Central memory CD4-positive, alpha-beta T cell (primary cell): ENCODE measurements around the gene CACNA1I.

Experiments used
- DNase-seq: peaks from one replicate; pipeline ENCODE4 v3.0.0; 2022

The CACNA1I gene

DNA sequence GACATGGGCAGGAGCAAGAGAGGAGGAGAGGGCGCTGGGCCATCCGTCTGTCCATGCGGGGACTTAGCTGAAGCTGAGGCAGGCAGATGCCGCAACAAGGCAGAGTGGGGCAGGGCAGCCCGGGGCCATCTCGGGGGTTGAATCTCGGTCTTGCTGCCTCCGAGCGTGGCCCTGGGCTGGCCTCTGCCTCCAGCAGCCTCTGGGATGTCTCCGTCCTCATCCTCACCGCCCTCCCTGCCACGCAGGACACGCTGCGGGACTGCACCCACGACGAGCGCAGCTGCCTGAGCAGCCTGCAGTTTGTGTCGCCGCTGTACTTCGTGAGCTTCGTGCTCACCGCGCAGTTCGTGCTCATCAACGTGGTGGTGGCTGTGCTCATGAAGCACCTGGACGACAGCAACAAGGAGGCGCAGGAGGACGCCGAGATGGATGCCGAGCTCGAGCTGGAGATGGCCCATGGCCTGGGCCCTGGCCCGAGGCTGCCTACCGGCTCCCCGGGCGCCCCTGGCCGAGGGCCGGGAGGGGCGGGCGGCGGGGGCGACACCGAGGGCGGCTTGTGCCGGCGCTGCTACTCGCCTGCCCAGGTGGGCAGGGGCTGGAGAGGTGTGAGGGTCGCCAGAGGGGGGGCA, 108.4 kb downstream of the CACNA1I start:
- no peak for DNase-seq

DNA sequence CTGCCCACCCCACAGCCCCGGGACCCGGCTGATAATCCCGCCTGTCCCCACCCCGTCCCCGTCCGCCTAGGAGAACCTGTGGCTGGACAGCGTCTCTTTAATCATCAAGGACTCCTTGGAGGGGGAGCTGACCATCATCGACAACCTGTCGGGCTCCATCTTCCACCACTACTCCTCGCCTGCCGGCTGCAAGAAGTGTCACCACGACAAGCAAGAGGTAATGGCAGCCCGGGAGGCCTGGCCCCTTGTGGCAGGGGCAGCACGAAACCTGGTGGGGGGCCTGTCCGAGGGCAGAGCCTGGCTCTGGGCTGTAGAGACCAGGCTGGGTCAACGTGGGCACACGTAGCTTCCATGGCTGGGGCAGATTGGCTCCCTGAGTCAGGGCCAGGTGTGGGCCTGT, 109.1 kb downstream of the CACNA1I start:
- DNase-seq = no peak

DNA sequence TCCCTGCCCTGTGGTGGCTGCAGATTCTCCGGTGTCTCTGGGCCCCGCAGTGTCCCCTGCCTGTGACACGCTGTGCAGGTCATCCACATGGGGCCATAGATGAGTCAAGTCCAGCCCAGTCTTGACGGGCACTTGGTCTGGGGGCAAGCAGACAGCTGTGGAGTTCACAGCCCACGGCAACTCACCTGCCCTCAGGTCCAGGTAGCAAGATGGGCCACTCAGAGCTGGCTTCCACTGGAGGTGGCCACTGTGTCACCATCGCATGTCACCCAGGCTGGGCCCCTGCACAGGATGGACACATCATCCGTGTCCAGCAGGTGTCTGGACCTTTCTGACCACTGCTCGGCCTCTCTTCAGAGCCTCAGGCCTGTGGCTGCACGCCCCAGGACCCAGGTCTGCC, 109.9 kb downstream of the CACNA1I start:
- no peak for DNase-seq

DNA sequence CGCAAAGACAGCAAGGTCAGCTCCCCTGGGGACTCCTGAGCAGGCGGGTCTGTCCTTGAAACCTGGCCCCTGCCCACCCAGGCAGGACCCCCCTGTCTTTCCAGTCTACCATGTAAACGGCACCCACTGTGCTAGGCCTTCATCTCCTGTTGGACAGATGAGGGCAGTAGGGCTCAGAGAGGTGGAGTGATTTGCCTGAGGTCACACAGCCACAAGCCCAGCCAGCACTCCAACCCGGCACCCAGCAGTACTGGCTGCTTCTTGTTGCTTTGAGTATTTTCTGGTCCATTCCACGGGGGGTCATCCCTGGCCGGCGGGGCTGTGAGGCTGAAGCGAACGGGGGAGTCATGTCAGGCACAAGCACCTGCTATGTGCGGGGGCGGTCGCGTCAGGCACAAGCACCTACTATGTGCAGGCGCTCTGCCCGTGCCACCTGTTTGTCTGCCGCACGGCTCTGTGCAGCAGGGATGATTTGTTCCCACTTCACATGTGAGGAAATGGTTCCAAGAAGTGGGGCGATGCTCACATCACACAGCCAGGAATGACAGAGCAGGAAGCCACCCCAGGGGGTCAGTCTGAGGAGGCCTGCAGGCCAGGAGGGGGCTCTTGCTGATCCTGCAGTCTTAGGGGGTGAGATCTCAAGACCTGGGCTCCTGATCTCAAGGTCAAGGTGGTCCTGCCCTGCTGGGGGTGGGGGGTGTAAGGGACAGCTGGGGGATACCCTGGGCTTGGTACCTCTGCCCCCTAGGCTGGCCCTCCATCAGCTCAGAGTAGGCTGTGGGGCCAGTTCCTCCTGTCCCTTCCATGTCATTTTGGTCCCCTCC, 110.7 kb downstream of the CACNA1I start:
- no peak for DNase-seq

DNA sequence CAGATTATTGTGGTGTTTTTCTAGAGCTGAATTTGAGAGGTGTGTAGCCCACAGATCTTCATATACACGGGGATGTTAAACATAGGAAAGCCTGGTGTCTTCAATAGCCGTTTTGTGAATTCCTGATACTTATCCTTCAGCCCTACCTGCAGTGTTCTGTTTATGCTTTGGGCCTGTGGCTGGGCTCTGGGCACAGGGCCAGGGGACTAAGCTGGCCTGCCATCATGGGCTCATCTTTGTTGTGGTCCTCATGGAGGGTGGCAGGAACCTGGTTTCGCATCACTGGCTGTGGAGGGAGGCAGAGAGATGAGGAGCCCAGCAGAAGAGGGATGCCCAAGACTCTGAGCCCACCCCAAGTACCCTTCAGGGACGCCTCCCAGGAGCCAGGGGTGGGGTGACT, 112.4 kb downstream of the CACNA1I start:
- no peak for DNase-seq

DNA sequence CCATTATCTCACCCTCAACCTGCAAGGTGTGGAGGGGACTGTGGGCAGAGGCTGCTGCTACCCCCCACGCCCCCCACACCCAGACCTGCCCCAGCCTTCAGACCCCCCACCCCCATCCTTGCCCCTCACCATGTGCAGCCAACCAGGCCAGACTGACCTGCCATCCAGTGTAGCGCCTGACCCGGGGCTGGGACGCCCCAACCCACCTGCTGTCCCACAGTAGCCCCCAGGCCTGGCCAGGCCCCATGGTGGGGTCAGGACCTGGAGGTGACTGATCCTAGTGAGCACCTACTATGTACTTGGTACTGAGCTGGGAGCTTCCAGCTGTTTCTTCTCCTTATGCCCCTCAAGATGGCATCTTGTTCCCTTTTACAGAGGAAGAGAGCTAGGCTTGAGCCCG, 113.1 kb downstream of the CACNA1I start:
- DNase-seq = no peak

DNA sequence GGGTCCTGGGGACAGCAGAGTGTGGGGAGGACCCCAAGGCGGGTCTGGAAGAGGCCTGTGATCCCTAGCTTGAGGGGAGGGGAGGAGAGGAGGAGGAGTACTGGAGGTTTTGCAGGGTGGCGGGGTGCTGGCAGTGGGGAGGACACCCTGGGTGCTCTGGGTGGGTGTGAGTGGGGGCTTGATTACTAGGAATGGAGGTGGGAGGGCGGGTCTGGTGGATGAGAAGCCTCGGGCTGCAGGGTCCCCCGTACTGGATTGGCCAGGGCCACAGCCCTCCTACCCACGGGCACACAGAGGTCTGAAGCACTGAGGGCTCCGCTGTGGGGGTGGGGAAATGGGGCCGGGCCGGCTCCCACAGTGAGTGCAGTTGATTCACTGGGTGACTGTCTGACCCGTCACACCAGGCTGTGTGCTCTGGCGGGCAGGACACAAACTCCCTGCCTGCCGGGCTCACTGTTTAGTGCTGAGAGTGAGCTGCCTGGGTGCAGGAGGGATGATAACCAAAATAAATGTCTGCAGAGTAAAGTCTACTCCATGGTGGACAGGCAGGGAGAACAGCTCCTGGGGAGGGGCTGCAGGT, 114.2 kb downstream of the CACNA1I start:
- no peak for DNase-seq

DNA sequence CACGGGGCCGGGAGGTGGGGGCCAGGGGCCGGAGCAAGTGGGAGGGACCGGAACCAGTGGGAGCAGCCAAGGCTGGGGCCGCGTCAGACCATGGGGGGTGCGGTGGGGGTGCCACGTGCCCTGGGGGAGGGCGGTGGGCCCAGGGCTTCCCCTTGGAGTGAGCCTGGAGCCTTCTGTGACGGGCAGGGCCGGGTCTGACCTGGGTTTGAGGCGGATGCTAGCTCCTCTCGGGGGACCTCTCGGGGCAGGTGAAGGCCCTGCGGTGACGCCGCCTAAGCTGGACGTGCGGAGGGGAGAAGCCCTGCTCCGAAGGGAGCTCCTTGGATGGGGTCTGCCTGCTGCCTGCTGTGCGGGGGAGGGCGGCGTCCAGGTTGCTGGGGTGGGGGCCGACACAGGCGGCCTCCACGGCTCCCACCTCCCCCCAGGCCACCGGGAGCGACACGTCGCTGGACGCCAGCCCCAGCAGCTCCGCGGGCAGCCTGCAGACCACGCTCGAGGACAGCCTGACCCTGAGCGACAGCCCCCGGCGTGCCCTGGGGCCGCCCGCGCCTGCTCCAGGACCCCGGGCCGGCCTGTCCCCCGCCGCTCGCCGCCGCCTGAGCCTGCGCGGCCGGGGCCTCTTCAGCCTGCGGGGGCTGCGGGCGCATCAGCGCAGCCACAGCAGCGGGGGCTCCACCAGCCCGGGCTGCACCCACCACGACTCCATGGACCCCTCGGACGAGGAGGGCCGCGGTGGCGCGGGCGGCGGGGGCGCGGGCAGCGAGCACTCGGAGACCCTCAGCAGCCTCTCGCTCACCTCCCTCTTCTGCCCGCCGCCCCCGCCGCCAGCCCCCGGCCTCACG, 115.0 kb downstream of the CACNA1I start:
- DNase-seq = no peak

DNA sequence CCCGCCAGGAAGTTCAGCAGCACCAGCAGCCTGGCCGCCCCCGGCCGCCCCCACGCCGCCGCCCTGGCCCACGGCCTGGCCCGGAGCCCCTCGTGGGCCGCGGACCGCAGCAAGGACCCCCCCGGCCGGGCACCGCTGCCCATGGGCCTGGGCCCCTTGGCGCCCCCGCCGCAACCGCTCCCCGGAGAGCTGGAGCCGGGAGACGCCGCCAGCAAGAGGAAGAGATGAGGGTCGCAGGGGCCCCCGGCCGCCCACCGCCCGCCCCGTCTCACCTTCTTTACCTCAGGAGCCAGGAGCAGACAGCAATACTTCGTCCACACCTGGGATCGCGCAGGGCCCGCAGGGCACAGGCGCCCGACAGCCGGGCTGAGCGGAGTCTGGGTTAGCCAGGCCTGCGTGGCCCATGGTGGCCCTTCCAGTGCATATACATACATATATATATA, 115.6 kb downstream of the CACNA1I start:
- DNase-seq = no peak

DNA sequence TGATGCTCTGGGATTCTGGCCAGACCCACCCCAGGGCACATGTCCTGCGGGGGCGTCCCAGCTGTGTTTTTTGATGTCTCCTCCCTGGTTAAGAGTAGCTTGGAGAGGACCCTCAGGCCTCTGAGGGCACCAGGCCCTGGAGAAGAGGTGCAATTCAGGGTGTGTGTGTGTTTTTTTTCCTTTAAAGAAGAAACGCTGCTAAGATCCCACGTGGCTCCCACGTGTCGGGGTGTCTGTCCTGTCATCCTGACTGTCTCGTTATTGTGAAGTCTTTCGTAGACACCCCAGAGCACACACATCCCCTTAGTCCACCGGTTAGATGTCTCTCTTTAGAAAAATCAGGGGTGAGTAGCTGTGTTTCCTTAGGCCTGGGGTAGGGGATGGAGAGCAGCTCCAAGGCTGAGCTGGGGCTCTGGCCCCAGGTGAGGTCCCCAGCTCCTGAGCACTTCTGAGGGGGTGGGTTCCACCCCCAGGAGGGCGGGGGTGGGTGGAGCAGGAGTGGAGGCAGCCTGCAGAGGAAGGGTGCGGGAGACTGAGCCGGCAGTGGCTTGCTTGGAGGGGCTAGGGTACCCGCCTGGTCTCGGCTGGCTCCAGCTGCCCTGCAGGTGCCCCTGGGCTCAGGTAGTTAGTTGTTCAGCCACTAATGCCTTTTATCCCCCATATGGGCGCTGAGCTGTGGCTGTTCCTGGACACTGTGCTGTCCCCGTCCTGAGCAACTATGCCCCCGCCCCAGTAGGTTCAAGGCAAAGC, 116.4 kb downstream of the CACNA1I start:
- no peak for DNase-seq

DNA sequence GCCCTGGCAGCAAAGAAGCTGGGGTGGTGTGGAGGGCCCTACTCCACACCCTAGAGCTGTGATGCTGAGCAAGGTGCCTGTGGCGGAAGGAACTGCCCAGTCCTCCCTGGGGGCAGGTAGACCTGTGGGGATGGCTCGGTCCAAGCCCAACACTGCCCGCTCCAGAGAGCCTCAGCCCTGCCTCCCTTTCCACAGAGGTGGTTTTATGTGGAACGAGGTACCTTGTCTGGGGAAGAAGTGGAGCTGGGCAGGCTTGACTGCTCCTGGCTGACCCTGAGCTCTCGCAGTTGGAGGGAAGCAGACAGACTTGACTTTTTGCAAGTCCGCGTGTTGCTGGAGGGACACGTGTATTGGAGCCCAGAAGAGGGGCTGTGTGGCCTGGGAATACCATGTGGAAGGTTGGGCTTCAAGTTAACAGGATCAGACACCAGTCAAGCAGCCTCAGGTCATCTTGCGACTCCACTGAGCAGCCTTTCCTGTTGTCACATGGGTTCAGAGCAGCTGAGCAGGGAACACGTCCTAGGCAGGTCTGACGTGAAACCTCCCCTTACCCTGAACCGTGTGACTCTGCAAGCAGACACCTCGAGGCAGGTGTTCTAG, 117.7 kb downstream of the CACNA1I start:
- DNase-seq = no peak

DNA sequence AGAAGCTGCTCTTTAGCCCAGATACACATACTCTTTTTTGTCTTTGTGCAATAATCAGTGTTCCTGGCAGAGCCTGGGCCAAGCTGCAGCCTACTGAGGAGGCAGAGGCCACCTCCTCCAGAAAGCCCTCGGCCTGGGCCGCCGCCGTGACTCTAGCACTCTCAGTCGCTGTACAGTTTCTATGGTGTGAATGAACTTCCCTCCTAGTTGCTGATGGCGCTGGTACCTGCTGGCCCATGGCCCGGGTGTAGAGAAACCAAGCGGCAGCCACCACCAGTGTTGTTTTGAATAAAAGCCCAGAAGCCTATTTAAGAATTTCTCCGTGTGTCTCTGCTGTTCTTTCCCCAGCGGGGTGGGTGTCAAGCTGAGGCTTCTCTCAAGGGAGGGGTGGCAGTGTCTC, 118.9 kb downstream of the CACNA1I start:
- no peak for DNase-seq

DNA sequence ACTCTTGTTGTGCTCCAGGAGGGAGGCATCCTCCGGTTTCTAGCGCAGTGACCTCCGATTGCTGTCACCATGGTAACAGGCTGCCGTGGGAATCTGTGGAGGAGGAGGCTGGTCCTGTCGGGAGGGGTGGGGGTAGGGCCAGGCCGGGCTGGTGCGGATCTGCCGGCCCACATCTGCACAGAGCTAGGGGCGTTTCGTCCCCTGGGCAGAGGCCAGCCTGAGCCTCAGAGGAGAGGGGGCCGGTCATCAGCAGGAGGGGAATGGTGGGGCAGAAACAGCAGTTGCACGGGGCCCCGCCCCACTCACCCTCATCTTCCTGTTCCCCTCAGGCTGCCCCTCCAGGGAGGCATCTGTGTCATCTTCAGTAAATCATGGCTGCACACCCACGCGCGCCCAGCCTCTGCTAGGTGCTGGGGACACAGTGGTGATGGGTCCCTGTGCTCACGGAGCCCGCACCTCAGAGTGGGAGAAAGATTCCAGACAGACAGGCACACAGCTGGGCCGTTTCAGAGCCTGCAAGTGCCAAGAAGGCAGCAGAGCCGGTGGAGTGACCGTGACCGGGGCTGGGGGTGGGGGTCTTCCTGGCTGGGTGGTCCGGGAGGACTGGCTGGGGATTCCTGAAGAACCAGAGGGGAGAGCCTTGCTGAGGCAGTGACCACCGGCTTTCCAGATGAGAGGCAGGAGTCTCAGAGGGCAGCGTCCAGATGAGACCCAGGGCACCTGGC, 120.5 kb downstream of the CACNA1I start:
- DNase-seq = no peak

DNA sequence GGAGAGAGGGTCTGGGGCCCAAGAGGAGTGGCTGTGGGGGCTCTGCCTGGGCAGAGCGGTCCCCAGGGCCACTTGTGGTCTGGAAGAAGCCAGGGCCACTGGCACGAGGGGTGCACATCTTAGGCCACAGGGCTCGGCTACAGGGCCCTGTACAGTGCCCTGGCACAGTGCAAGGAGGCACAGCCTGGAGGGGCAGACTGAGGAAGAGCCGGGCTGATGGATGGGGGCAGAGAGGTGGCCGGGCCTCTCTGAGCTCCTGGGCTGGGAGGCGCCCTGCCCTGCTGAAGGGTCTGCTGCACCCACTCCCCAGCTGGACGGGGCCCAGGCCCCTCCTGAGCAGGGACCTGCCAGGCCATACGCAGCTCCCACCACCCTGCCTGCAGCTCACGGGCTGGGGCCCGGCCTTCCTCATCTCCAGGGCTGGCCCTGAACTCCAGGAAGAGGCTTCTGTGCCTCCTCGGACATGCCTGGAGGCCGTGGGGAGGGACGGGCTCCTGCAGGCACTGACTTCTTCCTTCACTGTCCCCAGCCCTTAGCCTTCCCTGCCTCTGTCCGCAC, 123.5 kb downstream of the CACNA1I start:
- no peak for DNase-seq

DNA sequence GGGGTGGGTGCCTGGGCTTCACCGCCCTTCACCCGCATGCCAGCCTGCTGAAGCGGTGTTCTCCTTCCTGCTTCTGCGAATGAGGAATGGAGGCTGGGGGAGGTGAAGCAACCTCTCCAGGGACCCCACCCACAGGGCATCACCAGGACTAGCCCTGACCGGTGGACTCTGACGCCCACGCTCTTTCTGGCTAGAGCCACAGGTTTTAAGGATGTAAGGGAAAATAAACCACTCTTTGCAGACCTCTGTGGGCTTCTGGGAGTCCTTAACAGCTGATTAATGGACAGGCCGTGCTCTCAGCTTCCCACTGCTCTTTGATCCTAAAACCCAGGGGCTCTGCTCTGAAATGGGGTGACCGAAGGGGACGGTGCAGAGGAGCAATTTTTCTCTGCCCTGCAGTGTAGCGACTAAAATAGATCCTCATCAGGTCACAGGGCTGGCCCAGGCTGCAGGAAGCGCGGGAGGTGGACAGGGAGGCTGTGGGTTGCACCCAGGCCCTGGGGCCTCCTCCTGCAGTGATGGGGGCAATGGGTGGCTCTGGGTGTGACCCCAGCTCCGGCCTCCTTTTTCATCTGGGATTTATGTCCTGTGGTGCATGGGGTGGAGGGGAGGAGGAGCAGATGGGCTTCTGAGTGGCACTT, 127.4 kb downstream of the CACNA1I start:
- no peak for DNase-seq

DNA sequence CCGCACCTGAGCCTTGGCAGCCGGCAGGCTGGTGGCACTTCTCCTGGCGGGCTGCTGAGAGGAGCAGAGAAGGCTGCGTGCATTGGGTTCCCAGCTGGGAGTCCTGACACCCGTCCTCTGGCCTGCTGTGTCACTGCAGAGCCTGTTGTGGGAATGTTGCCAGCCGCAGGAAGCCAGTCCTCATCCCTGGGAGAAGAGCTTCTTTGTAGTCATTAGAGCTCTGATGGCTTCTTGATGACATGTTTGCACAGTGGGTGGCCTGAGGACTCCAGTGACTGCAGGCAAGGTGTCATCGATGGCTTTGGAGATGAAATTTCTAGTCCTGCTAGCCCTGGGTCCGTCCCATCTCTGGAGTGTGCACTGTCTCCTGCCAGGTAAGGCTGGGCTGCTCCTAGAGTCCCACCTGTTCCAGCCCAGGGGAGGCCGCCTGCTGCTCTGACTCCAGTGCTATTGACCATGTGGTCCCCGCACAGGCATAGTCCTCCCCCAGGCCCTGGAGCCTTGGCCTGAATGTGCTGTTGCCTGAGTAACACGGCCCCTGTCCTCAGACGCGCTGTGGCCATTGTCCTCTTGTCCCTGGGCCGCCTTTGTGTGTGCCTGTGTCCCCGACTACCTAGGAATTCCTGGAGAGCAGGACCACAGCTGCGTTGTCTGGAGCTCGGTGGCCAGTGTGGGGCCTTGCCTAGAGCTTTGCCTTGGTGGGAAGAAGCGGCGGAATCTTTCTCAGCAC, 129.2 kb downstream of the CACNA1I start:
- no peak for DNase-seq

DNA sequence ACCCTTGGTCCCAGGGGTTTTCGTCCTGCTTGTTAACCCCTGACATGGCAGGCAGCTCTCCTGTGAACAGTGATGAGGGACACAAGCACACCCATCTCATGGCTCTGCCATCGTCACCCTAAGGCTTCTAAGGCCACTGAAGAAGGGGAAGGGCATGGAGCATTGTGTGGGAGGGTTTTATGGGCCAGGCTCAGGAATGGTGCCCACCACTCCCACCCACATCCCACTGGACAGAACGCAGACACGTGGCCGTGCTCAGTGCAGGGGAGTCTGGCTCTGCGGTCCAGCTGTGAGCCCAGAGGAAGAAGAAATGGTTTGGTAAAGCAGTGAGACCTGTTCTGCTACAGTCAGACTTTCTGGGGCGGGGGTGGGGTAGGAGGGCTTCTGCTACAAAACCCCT, 130.0 kb downstream of the CACNA1I start:
- DNase-seq = no peak

DNA sequence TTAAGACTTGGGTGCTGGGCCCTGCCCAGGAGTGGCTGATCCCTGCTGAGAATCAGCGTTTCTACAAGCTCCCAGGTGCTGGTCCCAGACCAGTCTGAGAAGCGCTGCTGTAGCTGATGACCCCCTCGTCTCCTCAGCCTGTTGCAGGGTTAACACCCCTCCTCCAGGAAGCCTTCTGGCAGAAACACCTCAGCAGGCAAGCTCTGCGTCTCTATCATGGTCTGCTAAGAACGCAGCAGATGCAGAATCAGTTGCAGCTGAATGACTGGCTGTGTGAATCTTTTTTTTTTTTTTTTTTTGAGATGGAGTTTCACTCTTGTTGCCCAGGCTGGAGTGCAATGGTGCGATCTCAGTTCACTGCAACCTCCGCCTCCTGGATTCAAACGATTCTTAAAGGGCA, 132.5 kb downstream of the CACNA1I start:
- DNase-seq = no peak

DNA sequence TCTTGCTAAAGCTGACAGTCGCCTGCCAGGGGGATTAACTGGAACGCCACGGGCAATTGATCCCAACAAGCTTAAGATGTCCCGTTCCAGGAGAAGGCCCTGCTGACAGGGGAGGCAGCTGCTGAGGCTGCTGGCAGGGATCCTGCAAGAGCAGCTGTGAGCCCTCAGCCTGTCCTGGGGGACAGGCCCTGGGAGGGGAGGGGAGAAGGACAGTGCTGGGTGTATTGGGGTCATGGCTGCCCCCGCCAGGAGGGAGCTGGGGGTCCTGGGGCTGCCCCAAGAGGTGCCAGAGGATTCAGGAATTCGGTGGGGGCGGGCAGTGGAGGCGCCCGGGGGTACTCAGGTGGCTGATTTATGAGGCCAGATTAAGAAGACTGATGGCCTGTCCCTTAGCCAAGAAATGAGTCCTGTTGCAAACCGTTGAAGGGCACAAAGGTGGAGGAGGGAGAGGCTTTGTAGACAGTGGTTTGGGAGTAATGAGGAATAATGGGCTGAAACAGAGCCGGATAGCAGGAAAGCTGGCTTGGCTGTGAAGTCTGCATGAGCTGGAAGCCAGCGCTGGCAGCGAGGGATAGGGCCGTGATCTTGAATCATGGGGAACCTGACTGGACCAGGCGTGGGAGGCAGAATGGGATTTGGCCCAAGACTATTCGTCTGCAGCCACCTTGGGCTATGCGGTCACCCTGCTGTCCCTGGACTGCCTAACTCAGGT, 133.5 kb downstream of the CACNA1I start:
- DNase-seq = no peak
